ENCODE measurements around the gene TNK2.

Gene TNK2

GRCh38 chr3:195889870-195890295 lies 18.5 kb downstream of the TNK2 start:
- Histone ChIP-seq H3K4me1 (ENCODE audit: insufficient read depth, insufficient read length) (peaks cover 62% of the 10 kb centered on the region), H3K9ac (ENCODE audit: insufficient read length, low read depth) (peak overlapping the region; percentile 44), H3K9me3 (ENCODE audit: insufficient read depth, low read length) (no peaks in the 10 kb centered on the region), H3K27me3 (ENCODE audit: insufficient read depth, insufficient read length) (no peaks in the 10 kb centered on the region), H3K4me3 (ENCODE audit: insufficient read length, low read depth) (no peak overlapping the region), H3K36me3 (ENCODE audit: insufficient read depth, insufficient read length, low read length) (peaks cover 40% of the 10 kb centered on the region)
- no peak for DNase-seq (ENCODE audit: low read depth, low spot score)
- no peak for TF ChIP-seq YY1 (IDR thresholded peaks at IDR 0.05; ENCODE audit: insufficient read depth, insufficient read length)
- TF ChIP-seq SUZ12 (IDR thresholded peaks at IDR 0.05; ENCODE audit: extremely low read depth, insufficient read depth, insufficient read length), result no peak
- TF ChIP-seq ZNF274 (IDR thresholded peaks at IDR 0.05; ENCODE audit: low read depth, low read length), result no peak

- H3K36me3 ChIP-seq (ENCODE audit: insufficient read depth, insufficient read length, low read length), result peaks cover 46% of the 10 kb centered on the region
- H3K9ac ChIP-seq (ENCODE audit: insufficient read length, low read depth), result no peak overlapping the region
- TF ChIP-seq ZNF274 (IDR thresholded peaks at IDR 0.05; ENCODE audit: low read depth, low read length) (no peak), SUZ12 (IDR thresholded peaks at IDR 0.05; ENCODE audit: extremely low read depth, insufficient read depth, insufficient read length) (no peak), YY1 (IDR thresholded peaks at IDR 0.05; ENCODE audit: insufficient read depth, insufficient read length) (no peak)
- no peak overlapping the region for H3K4me3 ChIP-seq (ENCODE audit: insufficient read length, low read depth)
- no peaks in the 10 kb centered on the region for H3K27me3 ChIP-seq (ENCODE audit: insufficient read depth, insufficient read length)
- DNase-seq (ENCODE audit: low read depth, low spot score), result no peak
- no peaks in the 10 kb centered on the region for H3K9me3 ChIP-seq (ENCODE audit: insufficient read depth, low read length)
- H3K4me1 ChIP-seq (ENCODE audit: insufficient read depth, insufficient read length), result peaks cover 62% of the 10 kb centered on the region
These were observed 19.1 kb downstream of the TNK2 start for GRCh38 chr3:195888981-195889869.

GRCh38 chr3:195888311-195888761 lies 20.0 kb downstream of the TNK2 start:
- Histone ChIP-seq H3K36me3 (ENCODE audit: insufficient read depth, insufficient read length, low read length) (peaks cover 52% of the 10 kb centered on the region), H3K4me1 (ENCODE audit: insufficient read depth, insufficient read length) (peaks cover 53% of the 10 kb centered on the region), H3K4me3 (ENCODE audit: insufficient read length, low read depth) (no peak overlapping the region), H3K9me3 (ENCODE audit: insufficient read depth, low read length) (no peaks in the 10 kb centered on the region), H3K9ac (ENCODE audit: insufficient read length, low read depth) (no peak overlapping the region), H3K27me3 (ENCODE audit: insufficient read depth, insufficient read length) (no peaks in the 10 kb centered on the region)
- no peak for DNase-seq (ENCODE audit: low read depth, low spot score)
- TF ChIP-seq SUZ12 (IDR thresholded peaks at IDR 0.05; ENCODE audit: extremely low read depth, insufficient read depth, insufficient read length), result no peak
- no peak for TF ChIP-seq ZNF274 (IDR thresholded peaks at IDR 0.05; ENCODE audit: low read depth, low read length)
- TF ChIP-seq YY1 (IDR thresholded peaks at IDR 0.05; ENCODE audit: insufficient read depth, insufficient read length), result no peak

- Histone ChIP-seq H3K4me1 (ENCODE audit: insufficient read depth, insufficient read length) (peaks cover 50% of the 10 kb centered on the region), H3K36me3 (ENCODE audit: insufficient read depth, insufficient read length, low read length) (peaks cover 59% of the 10 kb centered on the region), H3K4me3 (ENCODE audit: insufficient read length, low read depth) (no peak overlapping the region), H3K9me3 (ENCODE audit: insufficient read depth, low read length) (no peaks in the 10 kb centered on the region), H3K9ac (ENCODE audit: insufficient read length, low read depth) (no peak overlapping the region), H3K27me3 (ENCODE audit: insufficient read depth, insufficient read length) (no peaks in the 10 kb centered on the region)
- no peak for DNase-seq (ENCODE audit: low read depth, low spot score)
- TF ChIP-seq ZNF274 (IDR thresholded peaks at IDR 0.05; ENCODE audit: low read depth, low read length) (no peak), SUZ12 (IDR thresholded peaks at IDR 0.05; ENCODE audit: extremely low read depth, insufficient read depth, insufficient read length) (no peak), YY1 (IDR thresholded peaks at IDR 0.05; ENCODE audit: insufficient read depth, insufficient read length) (no peak)
These were observed 20.7 kb downstream of the TNK2 start for GRCh38 chr3:195887670-195888069.

- peak overlapping the region; percentile 45 for H3K9ac ChIP-seq (ENCODE audit: insufficient read length, low read depth)
- H3K4me1 ChIP-seq (ENCODE audit: insufficient read depth, insufficient read length), result peaks cover 41% of the 10 kb centered on the region
- no peaks in the 10 kb centered on the region for H3K9me3 ChIP-seq (ENCODE audit: insufficient read depth, low read length)
- peaks cover 62% of the 10 kb centered on the region for H3K36me3 ChIP-seq (ENCODE audit: insufficient read depth, insufficient read length, low read length)
- H3K27me3 ChIP-seq (ENCODE audit: insufficient read depth, insufficient read length), result no peaks in the 10 kb centered on the region
- no peak overlapping the region for H3K4me3 ChIP-seq (ENCODE audit: insufficient read length, low read depth)
- TF ChIP-seq ZNF274 (IDR thresholded peaks at IDR 0.05; ENCODE audit: low read depth, low read length) (no peak), SUZ12 (IDR thresholded peaks at IDR 0.05; ENCODE audit: extremely low read depth, insufficient read depth, insufficient read length) (no peak), YY1 (IDR thresholded peaks at IDR 0.05; ENCODE audit: insufficient read depth, insufficient read length) (no peak)
- DNase-seq (ENCODE audit: low read depth, low spot score), result no peak
These were observed 21.9 kb downstream of the TNK2 start for GRCh38 chr3:195886181-195887141.

- no peak for DNase-seq (ENCODE audit: low read depth, low spot score)
- TF ChIP-seq YY1 (IDR thresholded peaks at IDR 0.05; ENCODE audit: insufficient read depth, insufficient read length) (no peak), ZNF274 (IDR thresholded peaks at IDR 0.05; ENCODE audit: low read depth, low read length) (no peak), SUZ12 (IDR thresholded peaks at IDR 0.05; ENCODE audit: extremely low read depth, insufficient read depth, insufficient read length) (no peak)
- Histone ChIP-seq H3K4me1 (ENCODE audit: insufficient read depth, insufficient read length) (peaks cover 37% of the 10 kb centered on the region), H3K36me3 (ENCODE audit: insufficient read depth, insufficient read length, low read length) (peaks cover 63% of the 10 kb centered on the region), H3K4me3 (ENCODE audit: insufficient read length, low read depth) (no peak overlapping the region), H3K27me3 (ENCODE audit: insufficient read depth, insufficient read length) (no peaks in the 10 kb centered on the region), H3K9ac (ENCODE audit: insufficient read length, low read depth) (peak overlapping the region; percentile 36), H3K9me3 (ENCODE audit: insufficient read depth, low read length) (no peaks in the 10 kb centered on the region)
These were observed 23.1 kb downstream of the TNK2 start for GRCh38 chr3:195885036-195885891.
